ENCODE results near the gene FKBP6.
"Not testable (repeated sequence)": the region's sequence is repeated elsewhere in the genome, so short reads cannot be mapped to it uniquely, and the experiment has no call there.

FKBP6 gene

GRCh38 chr7:73364006-73364728, 36.2 kb downstream of the FKBP6 start:
- Histone ChIP-seq H3K27ac (ENCODE audit: low read depth, low read length) (no peak overlapping the region), H3K36me3 (ENCODE audit: control insufficient read depth in 5 of 5, insufficient read depth in 5 of 5, low read length in 5 of 5) (no peaks in the 10 kb centered on the region), H3K9ac (ENCODE audit: low read length in 5 of 5) (no peak overlapping the region), H3K27me3 (ENCODE audit: control insufficient read depth in 5 of 5, insufficient read depth in 4 of 5, low read length in 5 of 5) (peaks cover 0 to 5% (median 0%) of the 10 kb centered on the region in 5 donors), H3K4me3 (ENCODE audit: low read depth in 1 of 5, low read length in 5 of 5) (no peak overlapping the region), H3K9me3 (ENCODE audit: control insufficient read depth in 5 of 5, low read length in 5 of 5) (no peaks in the 10 kb centered on the region), H3K4me1 (ENCODE audit: control insufficient read depth in 5 of 5, insufficient read depth in 5 of 5, low read length in 5 of 5) (peaks cover 0 to 2% (median 1%) of the 10 kb centered on the region in 5 donors)

- no peaks in the 10 kb centered on the region for H3K9me3 ChIP-seq (ENCODE audit: control insufficient read depth in 5 of 5, low read length in 5 of 5)
- H3K4me1 ChIP-seq (ENCODE audit: control insufficient read depth in 5 of 5, insufficient read depth in 5 of 5, low read length in 5 of 5): no peaks in the 10 kb centered on the region
- no peaks in the 10 kb centered on the region for H3K36me3 ChIP-seq (ENCODE audit: control insufficient read depth in 5 of 5, insufficient read depth in 5 of 5, low read length in 5 of 5)
- no peak overlapping the region for H3K4me3 ChIP-seq (ENCODE audit: low read depth in 1 of 5, low read length in 5 of 5)
- H3K27me3 ChIP-seq (ENCODE audit: control insufficient read depth in 5 of 5, insufficient read depth in 4 of 5, low read length in 5 of 5): peaks cover 0 to 5% (median 0%) of the 10 kb centered on the region in 5 donors
- H3K9ac ChIP-seq (ENCODE audit: low read length in 5 of 5): no peak overlapping the region
- H3K27ac ChIP-seq (ENCODE audit: low read depth, low read length): no peak overlapping the region
These were observed 38.2 kb downstream of the FKBP6 start for GRCh38 chr7:73366127-73366526.

GRCh38 chr7:73366990-73367389, 39.0 kb downstream of the FKBP6 start:
- no peak overlapping the region for H3K4me3 ChIP-seq (ENCODE audit: low read depth in 1 of 5, low read length in 5 of 5)
- H3K36me3 ChIP-seq (ENCODE audit: control insufficient read depth in 5 of 5, insufficient read depth in 5 of 5, low read length in 5 of 5): no peaks in the 10 kb centered on the region
- no peak overlapping the region for H3K9ac ChIP-seq (ENCODE audit: low read length in 5 of 5)
- no peaks in the 10 kb centered on the region for H3K9me3 ChIP-seq (ENCODE audit: control insufficient read depth in 5 of 5, low read length in 5 of 5)
- no peak overlapping the region for H3K27ac ChIP-seq (ENCODE audit: low read depth, low read length)
- H3K4me1 ChIP-seq (ENCODE audit: control insufficient read depth in 5 of 5, insufficient read depth in 5 of 5, low read length in 5 of 5): no peaks in the 10 kb centered on the region
- peaks cover 0 to 5% (median 0%) of the 10 kb centered on the region in 5 donors for H3K27me3 ChIP-seq (ENCODE audit: control insufficient read depth in 5 of 5, insufficient read depth in 4 of 5, low read length in 5 of 5)

GRCh38 chr7:73369009-73369408, 41.0 kb downstream of the FKBP6 start:
- no peaks in the 10 kb centered on the region for H3K4me1 ChIP-seq (ENCODE audit: control insufficient read depth in 5 of 5, insufficient read depth in 5 of 5, low read length in 5 of 5)
- H3K36me3 ChIP-seq (ENCODE audit: control insufficient read depth in 5 of 5, insufficient read depth in 5 of 5, low read length in 5 of 5): no peaks in the 10 kb centered on the region
- H3K9me3 ChIP-seq (ENCODE audit: control insufficient read depth in 5 of 5, low read length in 5 of 5): no peaks in the 10 kb centered on the region
- H3K9ac ChIP-seq (ENCODE audit: low read length in 5 of 5): no peak overlapping the region
- no peak overlapping the region for H3K4me3 ChIP-seq (ENCODE audit: low read depth in 1 of 5, low read length in 5 of 5)
- H3K27ac ChIP-seq (ENCODE audit: low read depth, low read length): no peak overlapping the region
- peaks cover 0 to 5% (median 0%) of the 10 kb centered on the region in 5 donors for H3K27me3 ChIP-seq (ENCODE audit: control insufficient read depth in 5 of 5, insufficient read depth in 4 of 5, low read length in 5 of 5)

- H3K9ac ChIP-seq (ENCODE audit: low read length in 5 of 5): no peak overlapping the region
- H3K27me3 ChIP-seq (ENCODE audit: control insufficient read depth in 5 of 5, insufficient read depth in 4 of 5, low read length in 5 of 5): peaks cover 0 to under 1% (median 0%) of the 10 kb centered on the region in 5 donors
- no peaks in the 10 kb centered on the region for H3K4me1 ChIP-seq (ENCODE audit: control insufficient read depth in 5 of 5, insufficient read depth in 5 of 5, low read length in 5 of 5)
- H3K4me3 ChIP-seq (ENCODE audit: low read depth in 1 of 5, low read length in 5 of 5): no peak overlapping the region
- H3K36me3 ChIP-seq (ENCODE audit: control insufficient read depth in 5 of 5, insufficient read depth in 5 of 5, low read length in 5 of 5): no peaks in the 10 kb centered on the region
- H3K9me3 ChIP-seq (ENCODE audit: control insufficient read depth in 5 of 5, low read length in 5 of 5): no peaks in the 10 kb centered on the region
- no peak overlapping the region for H3K27ac ChIP-seq (ENCODE audit: low read depth, low read length)
These were observed 41.7 kb downstream of the FKBP6 start for GRCh38 chr7:73369622-73370021.

- Histone ChIP-seq H3K4me1 (ENCODE audit: control insufficient read depth in 5 of 5, insufficient read depth in 5 of 5, low read length in 5 of 5) (peaks cover 0 to 5% (median 0%) of the 10 kb centered on the region in 5 donors), H3K4me3 (ENCODE audit: low read depth in 1 of 5, low read length in 5 of 5) (no peak overlapping the region), H3K9ac (ENCODE audit: low read length in 5 of 5) (no peak overlapping the region), H3K36me3 (ENCODE audit: control insufficient read depth in 5 of 5, insufficient read depth in 5 of 5, low read length in 5 of 5) (no peaks in the 10 kb centered on the region), H3K9me3 (ENCODE audit: control insufficient read depth in 5 of 5, low read length in 5 of 5) (no peaks in the 10 kb centered on the region), H3K27me3 (ENCODE audit: control insufficient read depth in 5 of 5, insufficient read depth in 4 of 5, low read length in 5 of 5) (peaks cover 0 to 8% (median 0%) of the 10 kb centered on the region in 5 donors), H3K27ac (ENCODE audit: low read depth, low read length) (no peak overlapping the region)
These were observed 45.8 kb downstream of the FKBP6 start for GRCh38 chr7:73373741-73374140.

GRCh38 chr7:73376262-73376661, 48.3 kb downstream of the FKBP6 start:
- not testable (repeated sequence) for H3K9me3 ChIP-seq (ENCODE audit: control insufficient read depth in 5 of 5, low read length in 5 of 5); H3K27me3 ChIP-seq (ENCODE audit: control insufficient read depth in 5 of 5, insufficient read depth in 4 of 5, low read length in 5 of 5); H3K9ac ChIP-seq (ENCODE audit: low read length in 5 of 5); H3K27ac ChIP-seq (ENCODE audit: low read depth, low read length); H3K4me1 ChIP-seq (ENCODE audit: control insufficient read depth in 5 of 5, insufficient read depth in 5 of 5, low read length in 5 of 5); H3K36me3 ChIP-seq (ENCODE audit: control insufficient read depth in 5 of 5, insufficient read depth in 5 of 5, low read length in 5 of 5); H3K4me3 ChIP-seq (ENCODE audit: low read depth in 1 of 5, low read length in 5 of 5)

- Histone ChIP-seq H3K9ac (ENCODE audit: low read length in 5 of 5) (no peak overlapping the region), H3K4me3 (ENCODE audit: low read depth in 1 of 5, low read length in 5 of 5) (no peak overlapping the region), H3K4me1 (ENCODE audit: control insufficient read depth in 5 of 5, insufficient read depth in 5 of 5, low read length in 5 of 5) (peaks cover 0 to 5% (median 0%) of the 10 kb centered on the region in 5 donors), H3K9me3 (ENCODE audit: control insufficient read depth in 5 of 5, low read length in 5 of 5) (no peaks in the 10 kb centered on the region), H3K27ac (ENCODE audit: low read depth, low read length) (no peak overlapping the region), H3K27me3 (ENCODE audit: control insufficient read depth in 5 of 5, insufficient read depth in 4 of 5, low read length in 5 of 5) (peaks cover 0 to 8% (median 0%) of the 10 kb centered on the region in 5 donors), H3K36me3 (ENCODE audit: control insufficient read depth in 5 of 5, insufficient read depth in 5 of 5, low read length in 5 of 5) (no peaks in the 10 kb centered on the region)
These were observed 48.9 kb downstream of the FKBP6 start for GRCh38 chr7:73376671-73377412.

- H3K9me3 ChIP-seq (ENCODE audit: control insufficient read depth in 5 of 5, low read length in 5 of 5); H3K36me3 ChIP-seq (ENCODE audit: control insufficient read depth in 5 of 5, insufficient read depth in 5 of 5, low read length in 5 of 5); H3K27me3 ChIP-seq (ENCODE audit: control insufficient read depth in 5 of 5, insufficient read depth in 4 of 5, low read length in 5 of 5); H3K4me3 ChIP-seq (ENCODE audit: low read depth in 1 of 5, low read length in 5 of 5); H3K4me1 ChIP-seq (ENCODE audit: control insufficient read depth in 5 of 5, insufficient read depth in 5 of 5, low read length in 5 of 5); H3K9ac ChIP-seq (ENCODE audit: low read length in 5 of 5); H3K27ac ChIP-seq (ENCODE audit: low read depth, low read length): not testable (repeated sequence)
These were observed 49.6 kb downstream of the FKBP6 start for GRCh38 chr7:73377413-73378200.
